Eye (tissue), 1 donor: ENCODE results near the gene CHST11.
A peak's percentile ranks its signal among the peaks of the same experiment; 100 is the strongest.
"Not testable (repeated sequence)": the region's sequence is repeated elsewhere in the genome, so short reads cannot be mapped to it uniquely, and the experiment has no call there.

Source experiments
- DNase-seq: peaks from one replicate; pipeline ENCODE4 v3.0.0-alpha.2; 2015

Gene CHST11

GRCh38 chr12:104506676-104507401 lies 50.1 kb downstream of the CHST11 start:
- DNase-seq: no peak

GRCh38 chr12:104507672-104508071 lies 50.9 kb downstream of the CHST11 start:
- no peak for DNase-seq

- DNase-seq: no peak
Observed at GRCh38 chr12:104508752-104509446, 52.2 kb downstream of the CHST11 start.

GRCh38 chr12:104510145-104510872 lies 53.6 kb downstream of the CHST11 start:
- no peak for DNase-seq

- no peak for DNase-seq
Observed at GRCh38 chr12:104510873-104511440, 54.2 kb downstream of the CHST11 start.

- DNase-seq: no peak
Observed at GRCh38 chr12:104513681-104514080, 56.9 kb downstream of the CHST11 start.

GRCh38 chr12:104514092-104514810 lies 57.5 kb downstream of the CHST11 start:
- DNase-seq: no peak

- no peak for DNase-seq
Observed at GRCh38 chr12:104515899-104516298, 59.2 kb downstream of the CHST11 start.

GRCh38 chr12:104516821-104517220 lies 60.1 kb downstream of the CHST11 start:
- DNase-seq: no peak

GRCh38 chr12:104517880-104518279 lies 61.1 kb downstream of the CHST11 start:
- no peak for DNase-seq

GRCh38 chr12:104519190-104520019 lies 62.7 kb downstream of the CHST11 start:
- DNase-seq: no peak

- peak; percentile 57 for DNase-seq
Observed at GRCh38 chr12:104520242-104520900, 63.6 kb downstream of the CHST11 start.

GRCh38 chr12:104521731-104522130 lies 65.0 kb downstream of the CHST11 start:
- DNase-seq: no peak

- no peak for DNase-seq
Observed at GRCh38 chr12:104522985-104523722, 66.4 kb downstream of the CHST11 start.

- DNase-seq: peak; percentile 68
Observed at GRCh38 chr12:104524034-104524832, 67.5 kb downstream of the CHST11 start.

- DNase-seq: no peak
Observed at GRCh38 chr12:104526320-104526719, 69.6 kb downstream of the CHST11 start.

- no peak for DNase-seq
Observed at GRCh38 chr12:104526751-104527150, 70.0 kb downstream of the CHST11 start.

- not testable (repeated sequence) for DNase-seq
Observed at GRCh38 chr12:104527653-104528052, 70.9 kb downstream of the CHST11 start.

GRCh38 chr12:104529130-104529874 lies 72.6 kb downstream of the CHST11 start:
- no peak for DNase-seq
